A549 (cell line): ENCODE measurements around the gene INO80.

ENCODE experiments used
- CTCF ChIP-seq: fragments of >200 bp; sonication (Bioruptor Twin); formaldehyde crosslinking; IDR thresholded peaks from 3 replicates; pipeline ENCODE4 v1.5.1; 2016
- EHF ChIP-seq: fragments of 250-450 bp; sonication (Bioruptor Pico); IDR thresholded peaks from 2 replicates; pipeline ENCODE4 v1.5.0; 2020; ENCODE audit warnings: mild to moderate bottlenecking
- FOXS1 ChIP-seq: fragments of 250-450 bp; sonication (Bioruptor Pico); IDR thresholded peaks from 2 replicates; pipeline ENCODE4 v1.5.0; 2020; ENCODE audit warnings: mild to moderate bottlenecking, moderate library complexity
- REST ChIP-seq: fragments of 200-600 bp; sonication (generic); IDR thresholded peaks from 2 replicates; pipeline ENCODE4 v1.6.1; 2016; ENCODE audit warnings: antibody characterized with exemption, mild to moderate bottlenecking, moderate library complexity
- TP53 ChIP-seq: fragments of 250-450 bp; sonication (Bioruptor Pico); IDR thresholded peaks from 2 replicates; pipeline ENCODE4 v1.5.0; 2021; ENCODE audit warnings: mild to moderate bottlenecking, moderate library complexity

DNA sequence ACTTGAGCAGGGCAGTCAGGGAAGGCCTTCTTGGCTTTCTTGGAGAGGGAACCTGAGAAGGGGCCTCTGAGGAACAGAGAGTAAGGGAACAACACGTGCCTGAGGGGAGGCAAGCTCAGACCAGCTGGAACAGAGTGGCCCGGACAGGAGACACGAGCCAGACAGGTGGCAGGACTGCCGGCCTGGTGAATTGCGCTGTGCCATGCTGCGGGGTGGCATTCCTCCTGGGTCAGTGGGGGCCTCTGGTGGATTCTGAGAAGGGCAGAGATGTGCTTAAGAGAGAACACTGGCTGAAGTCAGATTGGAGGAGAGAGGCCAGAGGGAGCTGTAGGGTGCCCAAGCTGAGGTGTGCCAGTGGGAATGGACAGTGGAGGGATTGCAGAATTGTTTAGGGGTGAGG is 157.9 kb downstream of the INO80 start:
- TF ChIP-seq FOXS1 (CRISPR knock-in tag) = no peak
- no peak for TF ChIP-seq REST
- TF ChIP-seq CTCF = no peak
- no peak for TF ChIP-seq EHF (CRISPR knock-in tag)
- no peak for TF ChIP-seq TP53
